ENCODE data around the gene RPS6KL1.

Gene RPS6KL1

GRCh38 chr14:74921987-74922751, 891 bp downstream of the RPS6KL1 start:
- H3K27me3 ChIP-seq (ENCODE audit: control insufficient read depth in 1 of 2, insufficient read depth in 2 of 2, low read length in 2 of 2), result no peaks in the 10 kb centered on the region
- peak overlapping the region; percentile 68 to 78 for H3K4me3 ChIP-seq (ENCODE audit: low read depth in 1 of 2, low read length in 2 of 2)
- H3K36me3 ChIP-seq (ENCODE audit: control insufficient read depth in 1 of 2, insufficient read depth in 2 of 2, low read length in 2 of 2), result no peaks in the 10 kb centered on the region
- no peak overlapping the region for H3K27ac ChIP-seq (ENCODE audit: low read depth, low read length)
- H3K9ac ChIP-seq (ENCODE audit: low read depth in 1 of 2, low read length in 2 of 2), result peak overlapping the region; percentile 71 to 77
- H3K9me3 ChIP-seq (ENCODE audit: control insufficient read depth in 1 of 2, low read length in 2 of 2), result no peaks in the 10 kb centered on the region
- H3K4me1 ChIP-seq (ENCODE audit: control insufficient read depth in 1 of 2, insufficient read depth in 2 of 2, low read length in 2 of 2), result peaks cover 7 to 9% of the 10 kb centered on the region in 2 donors

GRCh38 chr14:74921053-74921620, 1.9 kb downstream of the RPS6KL1 start:
- H3K9me3 ChIP-seq (ENCODE audit: control insufficient read depth in 1 of 2, low read length in 2 of 2), result no peaks in the 10 kb centered on the region
- H3K27me3 ChIP-seq (ENCODE audit: control insufficient read depth in 1 of 2, insufficient read depth in 2 of 2, low read length in 2 of 2), result no peaks in the 10 kb centered on the region
- H3K4me3 ChIP-seq (ENCODE audit: low read depth in 1 of 2, low read length in 2 of 2), result no peak overlapping the region
- H3K27ac ChIP-seq (ENCODE audit: low read depth, low read length), result no peak overlapping the region
- H3K4me1 ChIP-seq (ENCODE audit: control insufficient read depth in 1 of 2, insufficient read depth in 2 of 2, low read length in 2 of 2), result peaks cover 7 to 9% of the 10 kb centered on the region in 2 donors
- H3K36me3 ChIP-seq (ENCODE audit: control insufficient read depth in 1 of 2, insufficient read depth in 2 of 2, low read length in 2 of 2), result no peaks in the 10 kb centered on the region
- H3K9ac ChIP-seq (ENCODE audit: low read depth in 1 of 2, low read length in 2 of 2), result no peak overlapping the region

- Histone ChIP-seq H3K4me3 (ENCODE audit: low read depth in 1 of 2, low read length in 2 of 2) (no peak overlapping the region), H3K9ac (ENCODE audit: low read depth in 1 of 2, low read length in 2 of 2) (no peak overlapping the region), H3K27ac (ENCODE audit: low read depth, low read length) (no peak overlapping the region), H3K36me3 (ENCODE audit: control insufficient read depth in 1 of 2, insufficient read depth in 2 of 2, low read length in 2 of 2) (no peaks in the 10 kb centered on the region), H3K4me1 (ENCODE audit: control insufficient read depth in 1 of 2, insufficient read depth in 2 of 2, low read length in 2 of 2) (peaks cover 7 to 9% of the 10 kb centered on the region in 2 donors), H3K9me3 (ENCODE audit: control insufficient read depth in 1 of 2, low read length in 2 of 2) (no peaks in the 10 kb centered on the region), H3K27me3 (ENCODE audit: control insufficient read depth in 1 of 2, insufficient read depth in 2 of 2, low read length in 2 of 2) (no peaks in the 10 kb centered on the region)
Measured at GRCh38 chr14:74920281-74920680, 2.8 kb downstream of the RPS6KL1 start.

- H3K27me3 ChIP-seq (ENCODE audit: control insufficient read depth in 1 of 2, insufficient read depth in 2 of 2, low read length in 2 of 2), result no peaks in the 10 kb centered on the region
- no peak overlapping the region for H3K4me3 ChIP-seq (ENCODE audit: low read depth in 1 of 2, low read length in 2 of 2)
- no peak overlapping the region for H3K9ac ChIP-seq (ENCODE audit: low read depth in 1 of 2, low read length in 2 of 2)
- H3K36me3 ChIP-seq (ENCODE audit: control insufficient read depth in 1 of 2, insufficient read depth in 2 of 2, low read length in 2 of 2), result no peaks in the 10 kb centered on the region
- H3K27ac ChIP-seq (ENCODE audit: low read depth, low read length), result no peak overlapping the region
- no peaks in the 10 kb centered on the region for H3K9me3 ChIP-seq (ENCODE audit: control insufficient read depth in 1 of 2, low read length in 2 of 2)
- H3K4me1 ChIP-seq (ENCODE audit: control insufficient read depth in 1 of 2, insufficient read depth in 2 of 2, low read length in 2 of 2), result peaks cover 7 to 9% of the 10 kb centered on the region in 2 donors
Measured at GRCh38 chr14:74919421-74920165, 3.5 kb downstream of the RPS6KL1 start.

- no peak overlapping the region for H3K9ac ChIP-seq (ENCODE audit: low read depth in 1 of 2, low read length in 2 of 2)
Measured at GRCh38 chr14:74918380-74918779, 4.7 kb downstream of the RPS6KL1 start.

GRCh38 chr14:74917646-74918081, 5.4 kb downstream of the RPS6KL1 start:
- no peaks in the 10 kb centered on the region for H3K9me3 ChIP-seq (ENCODE audit: control insufficient read depth in 1 of 2, low read length in 2 of 2)
- H3K27me3 ChIP-seq (ENCODE audit: control insufficient read depth in 1 of 2, insufficient read depth in 2 of 2, low read length in 2 of 2), result no peaks in the 10 kb centered on the region
- H3K27ac ChIP-seq (ENCODE audit: low read depth, low read length), result no peak overlapping the region
- H3K4me1 ChIP-seq (ENCODE audit: control insufficient read depth in 1 of 2, insufficient read depth in 2 of 2, low read length in 2 of 2), result peaks cover 5 to 6% of the 10 kb centered on the region in 2 donors
- no peak overlapping the region for H3K9ac ChIP-seq (ENCODE audit: low read depth in 1 of 2, low read length in 2 of 2)
- H3K4me3 ChIP-seq (ENCODE audit: low read depth in 1 of 2, low read length in 2 of 2), result no peak overlapping the region
- no peaks in the 10 kb centered on the region for H3K36me3 ChIP-seq (ENCODE audit: control insufficient read depth in 1 of 2, insufficient read depth in 2 of 2, low read length in 2 of 2)

More at GRCh38 chr14:74918380-74918779, 4.7 kb downstream of the RPS6KL1 start:
- no peak overlapping the region for H3K27ac ChIP-seq (ENCODE audit: low read depth, low read length)
- H3K27me3 ChIP-seq (ENCODE audit: control insufficient read depth in 1 of 2, insufficient read depth in 2 of 2, low read length in 2 of 2), result no peaks in the 10 kb centered on the region
- peaks cover 7% of the 10 kb centered on the region in 2 donors for H3K4me1 ChIP-seq (ENCODE audit: control insufficient read depth in 1 of 2, insufficient read depth in 2 of 2, low read length in 2 of 2)
- H3K4me3 ChIP-seq (ENCODE audit: low read depth in 1 of 2, low read length in 2 of 2), result no peak overlapping the region
- no peaks in the 10 kb centered on the region for H3K36me3 ChIP-seq (ENCODE audit: control insufficient read depth in 1 of 2, insufficient read depth in 2 of 2, low read length in 2 of 2)
- no peaks in the 10 kb centered on the region for H3K9me3 ChIP-seq (ENCODE audit: control insufficient read depth in 1 of 2, low read length in 2 of 2)

GRCh38 chr14:74917178-74917543, 5.9 kb downstream of the RPS6KL1 start:
- no peak overlapping the region for H3K9ac ChIP-seq (ENCODE audit: low read depth in 1 of 2, low read length in 2 of 2)
- H3K27ac ChIP-seq (ENCODE audit: low read depth, low read length), result no peak overlapping the region
- H3K36me3 ChIP-seq (ENCODE audit: control insufficient read depth in 1 of 2, insufficient read depth in 2 of 2, low read length in 2 of 2), result no peaks in the 10 kb centered on the region
- H3K9me3 ChIP-seq (ENCODE audit: control insufficient read depth in 1 of 2, low read length in 2 of 2), result no peaks in the 10 kb centered on the region
- H3K4me3 ChIP-seq (ENCODE audit: low read depth in 1 of 2, low read length in 2 of 2), result no peak overlapping the region
- H3K27me3 ChIP-seq (ENCODE audit: control insufficient read depth in 1 of 2, insufficient read depth in 2 of 2, low read length in 2 of 2), result no peaks in the 10 kb centered on the region
- peaks cover 1 to 2% of the 10 kb centered on the region in 2 donors for H3K4me1 ChIP-seq (ENCODE audit: control insufficient read depth in 1 of 2, insufficient read depth in 2 of 2, low read length in 2 of 2)

GRCh38 chr14:74915826-74916225, 7.2 kb downstream of the RPS6KL1 start:
- H3K9me3 ChIP-seq (ENCODE audit: control insufficient read depth in 1 of 2, low read length in 2 of 2), result no peaks in the 10 kb centered on the region
- no peak overlapping the region for H3K27ac ChIP-seq (ENCODE audit: low read depth, low read length)
- H3K4me1 ChIP-seq (ENCODE audit: control insufficient read depth in 1 of 2, insufficient read depth in 2 of 2, low read length in 2 of 2), result peaks cover 12% of the 10 kb centered on the region in 2 donors
- no peak overlapping the region for H3K4me3 ChIP-seq (ENCODE audit: low read depth in 1 of 2, low read length in 2 of 2)
- no peak overlapping the region for H3K9ac ChIP-seq (ENCODE audit: low read depth in 1 of 2, low read length in 2 of 2)
- no peaks in the 10 kb centered on the region for H3K36me3 ChIP-seq (ENCODE audit: control insufficient read depth in 1 of 2, insufficient read depth in 2 of 2, low read length in 2 of 2)
- no peaks in the 10 kb centered on the region for H3K27me3 ChIP-seq (ENCODE audit: control insufficient read depth in 1 of 2, insufficient read depth in 2 of 2, low read length in 2 of 2)

GRCh38 chr14:74915426-74915825, 7.6 kb downstream of the RPS6KL1 start:
- H3K27ac ChIP-seq (ENCODE audit: low read depth, low read length), result no peak overlapping the region

GRCh38 chr14:74913986-74914573, 9.0 kb downstream of the RPS6KL1 start:
- peak overlapping the region in 1 of 2 donors; percentile 17 for H3K9ac ChIP-seq (ENCODE audit: low read depth in 1 of 2, low read length in 2 of 2)

More at GRCh38 chr14:74915426-74915825, 7.6 kb downstream of the RPS6KL1 start:
- no peak overlapping the region for H3K4me3 ChIP-seq (ENCODE audit: low read depth in 1 of 2, low read length in 2 of 2)
- no peaks in the 10 kb centered on the region for H3K36me3 ChIP-seq (ENCODE audit: control insufficient read depth in 1 of 2, insufficient read depth in 2 of 2, low read length in 2 of 2)
- H3K9ac ChIP-seq (ENCODE audit: low read depth in 1 of 2, low read length in 2 of 2), result no peak overlapping the region
- H3K9me3 ChIP-seq (ENCODE audit: control insufficient read depth in 1 of 2, low read length in 2 of 2), result no peaks in the 10 kb centered on the region
- H3K4me1 ChIP-seq (ENCODE audit: control insufficient read depth in 1 of 2, insufficient read depth in 2 of 2, low read length in 2 of 2), result peaks cover 12% of the 10 kb centered on the region in 2 donors
- H3K27me3 ChIP-seq (ENCODE audit: control insufficient read depth in 1 of 2, insufficient read depth in 2 of 2, low read length in 2 of 2), result no peaks in the 10 kb centered on the region

More at GRCh38 chr14:74913986-74914573, 9.0 kb downstream of the RPS6KL1 start:
- Histone ChIP-seq H3K27me3 (ENCODE audit: control insufficient read depth in 1 of 2, insufficient read depth in 2 of 2, low read length in 2 of 2) (no peaks in the 10 kb centered on the region), H3K4me1 (ENCODE audit: control insufficient read depth in 1 of 2, insufficient read depth in 2 of 2, low read length in 2 of 2) (peaks cover 12% of the 10 kb centered on the region in 2 donors), H3K27ac (ENCODE audit: low read depth, low read length) (no peak overlapping the region), H3K9me3 (ENCODE audit: control insufficient read depth in 1 of 2, low read length in 2 of 2) (no peaks in the 10 kb centered on the region), H3K36me3 (ENCODE audit: control insufficient read depth in 1 of 2, insufficient read depth in 2 of 2, low read length in 2 of 2) (no peaks in the 10 kb centered on the region), H3K4me3 (ENCODE audit: low read depth in 1 of 2, low read length in 2 of 2) (no peak overlapping the region)

Measured in duodenal mucosa (tissue), 2 donors.